Heart left ventricle (tissue), 13 donors: ENCODE measurements around the gene TROAP.

Experiments used
- POLR2A ChIP-seq, 2 donors: fragments of 450-650 bp; IDR thresholded peaks; one replicate each; pipeline ENCODE4 v1.6.1; 2017; ENCODE audit warnings: antibody characterized with exemption in 2 of 2, mild to moderate bottlenecking in 2 of 2, moderate library complexity in 2 of 2
- TF ChIP-seq, protein P1 (sequence below), 12 donors: fragments of 200-600 bp; sonication (generic) in 4 of 12; IDR thresholded peaks; one replicate each; pipeline versions ENCODE4 v1.5.0 to v1.8.0; 2018 to 2022; ENCODE audit warnings: antibody characterized with exemption in 12 of 12, mild to moderate bottlenecking in 5 of 12
- donor health status: ischemic (EF 13 %, LVEDD 7.1; RV severe dilation, severe dysfunction).
- donor health status: DM: no; HTN: yes; CAD: no.
- donor health status: DM: no; HTN: no; CAD: no.
- donor health status: ischemic (EF 25% LVEDD 6.9; RV normal size, moderate dysfunction).
- donor health status: ischemic (EF 25% LVEDD 5.7; RV mildly dilated, moderate dysfunction).
- donor health status: ischemic (EF 35%, LVEDD 5.7; RV mildly dilated, moderate dysfunction).
- donor health status: nonischemic (EF 11% LVEDD 7.7; RV severe dilation, severe dysfunction).
- donor health status: DM: yes; HTN: yes; CAD: no.
- donor health status: PGD.
- donor health status: ischemic (EF 29% LVEDD 5.4; RV normal size, mild dysfunction).
- donor health status: nonischemic (EF 23%, LVEDD 6.1; RV moderate dilation, normal function).

DNA sequence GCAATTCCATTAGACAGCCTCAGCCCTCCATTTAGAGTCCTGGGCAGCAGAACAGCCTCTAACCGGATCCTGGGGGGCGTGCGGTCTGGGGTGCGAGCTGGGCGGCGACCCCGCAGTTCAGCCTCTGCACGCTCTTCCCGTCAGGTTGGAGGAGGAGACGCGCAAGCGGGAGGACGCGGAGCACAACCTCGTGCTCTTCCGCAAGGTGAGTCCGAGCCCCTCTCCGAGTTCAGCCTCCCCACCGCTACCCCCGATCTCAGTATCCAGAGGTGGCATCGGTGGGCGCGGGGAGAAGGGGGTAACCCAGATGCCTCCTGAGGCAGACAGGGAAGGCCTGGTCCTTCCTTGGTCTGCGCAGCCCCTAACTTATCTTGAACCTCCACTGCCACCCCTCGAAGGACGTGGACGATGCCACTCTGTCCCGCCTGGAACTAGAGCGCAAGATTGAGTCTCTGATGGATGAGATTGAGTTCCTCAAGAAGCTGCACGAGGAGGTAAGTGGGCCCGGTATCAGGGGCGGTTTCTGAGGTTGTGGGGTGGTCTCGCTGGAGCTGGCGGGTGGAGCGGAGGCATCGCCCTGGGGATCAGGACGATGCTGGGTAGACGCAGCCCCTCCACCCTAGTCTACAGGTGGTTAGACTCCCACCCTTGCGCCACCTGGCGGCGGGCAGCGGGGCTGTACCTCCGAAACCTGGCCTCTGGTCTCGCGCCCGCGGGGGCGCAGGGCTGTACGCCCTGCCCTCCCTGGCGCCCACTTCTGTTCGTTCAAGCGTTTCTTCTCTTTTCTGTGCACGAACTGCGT is 26.8 kb upstream of the TROAP start:
- TF ChIP-seq, protein P1, sequence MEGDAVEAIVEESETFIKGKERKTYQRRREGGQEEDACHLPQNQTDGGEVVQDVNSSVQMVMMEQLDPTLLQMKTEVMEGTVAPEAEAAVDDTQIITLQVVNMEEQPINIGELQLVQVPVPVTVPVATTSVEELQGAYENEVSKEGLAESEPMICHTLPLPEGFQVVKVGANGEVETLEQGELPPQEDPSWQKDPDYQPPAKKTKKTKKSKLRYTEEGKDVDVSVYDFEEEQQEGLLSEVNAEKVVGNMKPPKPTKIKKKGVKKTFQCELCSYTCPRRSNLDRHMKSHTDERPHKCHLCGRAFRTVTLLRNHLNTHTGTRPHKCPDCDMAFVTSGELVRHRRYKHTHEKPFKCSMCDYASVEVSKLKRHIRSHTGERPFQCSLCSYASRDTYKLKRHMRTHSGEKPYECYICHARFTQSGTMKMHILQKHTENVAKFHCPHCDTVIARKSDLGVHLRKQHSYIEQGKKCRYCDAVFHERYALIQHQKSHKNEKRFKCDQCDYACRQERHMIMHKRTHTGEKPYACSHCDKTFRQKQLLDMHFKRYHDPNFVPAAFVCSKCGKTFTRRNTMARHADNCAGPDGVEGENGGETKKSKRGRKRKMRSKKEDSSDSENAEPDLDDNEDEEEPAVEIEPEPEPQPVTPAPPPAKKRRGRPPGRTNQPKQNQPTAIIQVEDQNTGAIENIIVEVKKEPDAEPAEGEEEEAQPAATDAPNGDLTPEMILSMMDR (IDR thresholded peaks at IDR 0.05) = peak; percentile 38 to 66 (median 58)
- TF ChIP-seq POLR2A (IDR thresholded peaks at IDR 0.05) = no peak
